Panc1 (cell line): ENCODE results near the gene PGLYRP2.

Experiments used
- CTCF ChIP-seq: fragments of 450-650 bp; IDR thresholded peaks from 2 replicates; pipeline ENCODE4 v1.5.1; 2017; ENCODE audit warnings: mild to moderate bottlenecking
- TCF7L2 ChIP-seq: IDR thresholded peaks from 2 replicates; pipeline ENCODE4 v1.6.1; 2011; ENCODE audit warnings: mild to moderate bottlenecking, low read depth, low read length, inconsistent platforms

- TF ChIP-seq CTCF: no peak
- TF ChIP-seq TCF7L2: no peak
Observed at GRCh38 chr19:15437355-15438123, 41.8 kb downstream of the PGLYRP2 start.
